CD4-positive, alpha-beta T cell treated with Interferon gamma for 1 hour (primary cell): ENCODE measurements around the gene TPP2.

Experiments used
- DNase-seq: peaks from one replicate; pipeline ENCODE4 v3.0.0-alpha.2; 2020

The TPP2 gene

GRCh38 chr13:102597029-102597961, 509 bp downstream of the TPP2 start:
- DNase-seq, result no peak

- no peak for DNase-seq
Observed at GRCh38 chr13:102598061-102598460, 1.3 kb downstream of the TPP2 start.

DNA sequence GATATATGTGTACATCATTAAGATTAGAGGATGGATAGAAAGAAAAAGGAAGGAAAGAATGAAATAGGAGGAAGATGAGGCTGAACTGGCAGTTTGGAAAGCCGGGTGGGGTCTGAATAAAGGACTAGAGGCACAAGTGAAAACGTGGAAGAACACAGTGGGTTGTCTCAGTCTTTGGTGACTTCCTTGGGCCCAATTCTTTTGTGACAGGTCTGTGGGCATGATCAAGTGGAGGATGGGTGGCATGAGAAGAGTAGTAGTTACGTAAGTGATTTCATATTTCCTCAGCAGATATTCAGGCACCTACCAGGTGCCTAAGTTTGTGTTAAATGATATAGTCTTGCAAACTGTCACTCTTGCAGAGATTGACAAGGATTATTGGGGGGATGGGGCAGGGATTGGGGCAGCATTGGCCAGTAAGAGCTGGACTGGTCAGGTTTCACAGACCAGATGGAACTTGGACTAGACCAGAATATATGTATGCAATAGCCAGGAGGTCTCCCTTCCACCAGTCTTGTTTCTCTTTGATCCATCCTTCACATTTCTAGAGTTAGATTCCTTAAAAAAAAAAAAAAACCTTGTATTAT, 2.7 kb downstream of the TPP2 start:
- DNase-seq, result no peak

GRCh38 chr13:102606537-102607309, 9.9 kb downstream of the TPP2 start:
- no peak for DNase-seq

GRCh38 chr13:102608974-102609373, 12.2 kb downstream of the TPP2 start:
- no peak for DNase-seq

DNA sequence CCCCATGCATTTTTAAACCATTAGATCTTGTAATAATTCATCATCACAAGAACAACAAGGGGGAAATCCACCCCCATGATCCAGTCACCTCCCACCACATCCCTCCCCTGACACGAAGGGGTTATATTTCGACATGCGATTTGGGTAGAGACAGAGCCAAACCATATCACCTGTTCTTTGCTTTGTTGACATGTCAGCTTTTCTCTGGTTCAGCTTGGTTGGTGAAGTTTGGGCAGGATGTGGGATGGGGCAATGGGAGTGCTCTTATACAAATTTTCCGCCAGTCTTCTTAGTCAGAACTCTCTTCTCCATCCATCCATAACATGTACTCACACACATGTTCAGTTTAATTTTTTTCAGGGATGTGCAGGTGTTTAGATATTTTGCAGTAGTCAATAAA, 12.9 kb downstream of the TPP2 start:
- no peak for DNase-seq

DNA sequence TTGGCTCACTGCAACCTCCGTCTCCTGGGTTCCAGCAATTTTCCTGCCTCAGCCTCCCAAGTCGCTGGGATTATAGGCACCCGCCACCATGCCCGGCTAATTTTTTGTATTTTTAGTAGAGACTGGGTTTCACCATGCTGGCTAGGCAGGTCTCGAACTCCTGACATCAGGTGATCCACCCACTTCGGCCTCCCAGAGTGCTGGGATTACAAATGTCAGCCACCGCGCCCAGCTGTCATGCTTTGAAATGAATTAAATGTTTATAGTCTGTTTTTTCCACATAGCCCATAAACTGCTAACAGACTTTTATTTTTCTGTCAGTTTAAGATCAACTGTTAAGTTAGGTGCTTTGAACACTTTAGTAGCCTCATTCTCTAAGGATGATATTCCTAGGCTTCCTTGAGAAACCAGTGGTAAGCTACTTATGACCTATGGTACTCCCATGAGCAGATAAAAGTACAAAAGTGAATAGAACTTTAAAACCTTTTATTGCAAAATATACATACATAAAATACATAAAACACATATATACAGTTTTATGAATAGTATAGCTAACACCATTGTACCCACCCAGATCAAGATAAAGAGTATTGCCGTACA, 13.6 kb downstream of the TPP2 start:
- DNase-seq, result no peak

- DNase-seq, result no peak
Observed at GRCh38 chr13:102617697-102618350, 21.0 kb downstream of the TPP2 start.

DNA sequence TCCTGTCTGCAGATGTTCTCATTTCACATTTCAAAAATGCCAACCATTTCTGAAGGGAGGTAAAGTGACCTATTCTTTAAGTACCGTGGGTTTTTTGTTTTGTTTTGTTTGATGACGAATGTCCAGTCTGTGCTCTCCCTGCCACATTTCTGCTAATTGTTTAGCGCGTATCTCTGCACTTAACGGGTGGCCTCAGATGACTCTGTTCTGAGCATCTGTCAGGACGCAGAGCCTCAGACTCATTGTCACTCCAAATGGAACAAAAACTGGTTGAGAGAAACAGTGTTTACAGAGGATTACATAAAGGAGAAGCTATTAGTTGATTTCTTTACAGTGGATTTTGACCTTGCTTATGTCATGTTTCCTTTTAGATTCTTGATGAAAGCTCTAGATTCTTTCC, 23.7 kb downstream of the TPP2 start:
- no peak for DNase-seq

GRCh38 chr13:102626928-102627327, 30.1 kb downstream of the TPP2 start:
- DNase-seq, result no peak

DNA sequence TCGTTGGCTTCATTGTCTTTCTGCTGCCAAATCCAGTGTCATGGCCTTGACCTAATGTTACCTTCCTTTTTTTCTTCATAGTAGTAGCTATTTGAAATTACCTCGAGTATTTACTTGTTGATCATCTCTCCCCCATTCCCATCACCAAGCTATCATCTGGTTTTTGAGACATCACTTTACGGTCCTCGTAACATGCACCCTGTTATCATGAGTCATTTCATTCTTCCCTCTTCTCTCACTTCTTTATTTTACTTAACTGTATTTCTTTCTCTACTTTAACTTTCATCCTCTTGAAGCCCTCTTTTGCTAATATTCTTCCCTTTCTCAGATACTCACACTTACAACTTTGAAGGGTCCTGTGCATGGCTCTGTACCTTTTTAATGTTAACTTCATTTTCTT, 31.8 kb downstream of the TPP2 start:
- DNase-seq, result no peak

- DNase-seq, result no peak
Observed at GRCh38 chr13:102631198-102631597, 34.4 kb downstream of the TPP2 start.

- no peak for DNase-seq
Observed at GRCh38 chr13:102638741-102639140, 42.0 kb downstream of the TPP2 start.

- DNase-seq, result no peak
Observed at GRCh38 chr13:102642029-102642428, 45.2 kb downstream of the TPP2 start.

GRCh38 chr13:102642475-102642874, 45.7 kb downstream of the TPP2 start:
- DNase-seq, result no peak

GRCh38 chr13:102643656-102644055, 46.9 kb downstream of the TPP2 start:
- no peak for DNase-seq

- DNase-seq, result no peak
Observed at GRCh38 chr13:102645701-102646100, 48.9 kb downstream of the TPP2 start.

- DNase-seq, result no peak
Observed at GRCh38 chr13:102648046-102648445, 51.3 kb downstream of the TPP2 start.

DNA sequence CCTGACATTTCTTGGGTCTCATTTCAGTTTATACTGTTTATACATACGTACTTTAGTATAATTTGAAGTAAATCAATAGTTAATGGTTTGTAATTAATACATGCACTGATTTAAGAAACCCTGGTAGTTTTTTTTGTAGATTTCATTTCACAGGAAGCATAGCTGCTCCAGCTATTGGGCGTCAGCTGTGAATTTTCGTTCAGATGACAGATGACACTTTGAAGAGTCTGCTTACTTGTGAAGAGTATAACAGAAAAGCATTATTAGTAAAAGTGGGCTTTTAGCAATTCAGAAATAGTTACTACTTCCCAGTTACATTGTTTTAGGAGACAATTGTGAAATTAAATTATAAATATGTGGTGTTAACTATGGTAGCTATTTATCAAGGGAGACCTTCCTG, 53.7 kb downstream of the TPP2 start:
- DNase-seq, result no peak

- no peak for DNase-seq
Observed at GRCh38 chr13:102651392-102651791, 54.6 kb downstream of the TPP2 start.

- no peak for DNase-seq
Observed at GRCh38 chr13:102651892-102652291, 55.1 kb downstream of the TPP2 start.

- DNase-seq, result no peak
Observed at GRCh38 chr13:102654756-102655155, 58.0 kb downstream of the TPP2 start.

GRCh38 chr13:102657630-102658029, 60.8 kb downstream of the TPP2 start:
- DNase-seq, result no peak
